ENCODE data around the gene PHACTR3.

The PHACTR3 gene

DNA sequence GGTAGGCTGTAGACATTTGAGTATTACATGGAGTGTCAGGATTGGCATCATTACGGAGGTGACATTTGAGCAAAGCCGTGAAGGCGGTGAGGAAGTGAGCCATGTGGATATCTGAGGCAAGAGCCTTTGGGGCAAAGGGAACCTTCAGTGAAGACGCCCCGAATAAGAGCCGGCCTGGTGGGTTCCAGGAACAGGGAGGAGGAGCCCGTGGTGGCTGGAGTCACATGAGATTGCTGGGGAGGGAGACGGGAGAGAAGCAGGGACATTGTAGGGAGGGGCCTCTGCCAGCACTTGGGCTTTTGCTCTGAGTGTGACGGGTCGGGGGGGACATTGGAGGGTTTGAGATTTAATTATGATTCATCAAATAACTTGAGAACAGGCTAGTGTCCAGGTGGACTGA, 78.3 kb downstream of the PHACTR3 start:
- Histone ChIP-seq H2AFZ (ENCODE audit: low read length) (no peak overlapping the region), H3K9me2 (ENCODE audit: low read depth, low read length) (no peaks in the 10 kb centered on the region), H3K4me1 (ENCODE audit: insufficient read depth, low read length, severe bottlenecking) (no peaks in the 10 kb centered on the region), H4K20me1 (ENCODE audit: insufficient read depth, low read length) (no peaks in the 10 kb centered on the region), H3K27me3 (ENCODE audit: insufficient read depth, low read length) (no peaks in the 10 kb centered on the region), H3K79me2 (ENCODE audit: insufficient read depth, low read length) (no peaks in the 10 kb centered on the region), H3K27ac (ENCODE audit: low read depth, low read length, poor library complexity, severe bottlenecking) (no peak overlapping the region), H3K9me3 (ENCODE audit: low read length) (no peaks in the 10 kb centered on the region), H3K4me3 (ENCODE audit: low read depth, low read length, poor library complexity, severe bottlenecking) (no peak overlapping the region), H3K36me3 (ENCODE audit: insufficient read depth, low read length) (no peaks in the 10 kb centered on the region), H3F3A (ENCODE audit: insufficient read depth, low read length) (no peaks in the 10 kb centered on the region), H3K4me2 (ENCODE audit: low read length) (no peak overlapping the region), H3K9ac (ENCODE audit: low read length) (no peak overlapping the region)
- TF ChIP-seq, protein P1, sequence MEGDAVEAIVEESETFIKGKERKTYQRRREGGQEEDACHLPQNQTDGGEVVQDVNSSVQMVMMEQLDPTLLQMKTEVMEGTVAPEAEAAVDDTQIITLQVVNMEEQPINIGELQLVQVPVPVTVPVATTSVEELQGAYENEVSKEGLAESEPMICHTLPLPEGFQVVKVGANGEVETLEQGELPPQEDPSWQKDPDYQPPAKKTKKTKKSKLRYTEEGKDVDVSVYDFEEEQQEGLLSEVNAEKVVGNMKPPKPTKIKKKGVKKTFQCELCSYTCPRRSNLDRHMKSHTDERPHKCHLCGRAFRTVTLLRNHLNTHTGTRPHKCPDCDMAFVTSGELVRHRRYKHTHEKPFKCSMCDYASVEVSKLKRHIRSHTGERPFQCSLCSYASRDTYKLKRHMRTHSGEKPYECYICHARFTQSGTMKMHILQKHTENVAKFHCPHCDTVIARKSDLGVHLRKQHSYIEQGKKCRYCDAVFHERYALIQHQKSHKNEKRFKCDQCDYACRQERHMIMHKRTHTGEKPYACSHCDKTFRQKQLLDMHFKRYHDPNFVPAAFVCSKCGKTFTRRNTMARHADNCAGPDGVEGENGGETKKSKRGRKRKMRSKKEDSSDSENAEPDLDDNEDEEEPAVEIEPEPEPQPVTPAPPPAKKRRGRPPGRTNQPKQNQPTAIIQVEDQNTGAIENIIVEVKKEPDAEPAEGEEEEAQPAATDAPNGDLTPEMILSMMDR (IDR thresholded peaks at IDR 0.05; ENCODE audit: low read length) = no peak
- no peak for TF ChIP-seq EZH2 (IDR thresholded peaks at IDR 0.05; ENCODE audit: borderline replicate concordance, low read length)

DNA sequence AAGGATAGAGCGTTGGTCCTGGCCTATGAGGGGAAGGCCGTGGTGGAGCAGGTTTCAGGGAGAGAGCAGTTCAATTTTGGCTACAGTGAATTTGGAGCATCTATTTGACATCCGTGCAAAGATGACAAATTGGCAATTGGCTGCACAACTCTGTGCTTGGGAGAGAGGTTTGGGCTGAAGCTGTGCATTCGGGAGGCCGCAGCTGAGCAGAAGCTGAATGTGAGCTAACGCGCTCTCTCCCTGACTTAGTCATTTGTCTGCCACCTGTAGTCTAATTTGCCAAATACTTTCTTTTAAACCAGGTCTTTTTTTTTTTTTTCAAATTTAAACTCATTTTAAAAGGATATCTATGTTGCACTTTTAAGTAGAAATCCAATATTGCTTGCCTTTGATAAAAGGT, 78.8 kb downstream of the PHACTR3 start:
- H3K36me3 ChIP-seq (ENCODE audit: insufficient read depth, low read length) = no peaks in the 10 kb centered on the region
- H3K27me3 ChIP-seq (ENCODE audit: insufficient read depth, low read length) = no peaks in the 10 kb centered on the region
- H3K4me3 ChIP-seq (ENCODE audit: low read depth, low read length, poor library complexity, severe bottlenecking) = no peak overlapping the region
- H3F3A ChIP-seq (ENCODE audit: insufficient read depth, low read length) = no peaks in the 10 kb centered on the region
- no peak overlapping the region for H3K4me2 ChIP-seq (ENCODE audit: low read length)
- H3K9me3 ChIP-seq (ENCODE audit: low read length) = no peaks in the 10 kb centered on the region
- H4K20me1 ChIP-seq (ENCODE audit: insufficient read depth, low read length) = no peaks in the 10 kb centered on the region
- no peaks in the 10 kb centered on the region for H3K79me2 ChIP-seq (ENCODE audit: insufficient read depth, low read length)
- H3K4me1 ChIP-seq (ENCODE audit: insufficient read depth, low read length, severe bottlenecking) = no peaks in the 10 kb centered on the region
- no peak overlapping the region for H3K9ac ChIP-seq (ENCODE audit: low read length)
- H3K27ac ChIP-seq (ENCODE audit: low read depth, low read length, poor library complexity, severe bottlenecking) = no peak overlapping the region
- H2AFZ ChIP-seq (ENCODE audit: low read length) = no peak overlapping the region
- TF ChIP-seq EZH2 (IDR thresholded peaks at IDR 0.05; ENCODE audit: borderline replicate concordance, low read length) = no peak
- TF ChIP-seq, protein P1 (IDR thresholded peaks at IDR 0.05; ENCODE audit: low read length) = no peak
- H3K9me2 ChIP-seq (ENCODE audit: low read depth, low read length) = no peaks in the 10 kb centered on the region

DNA sequence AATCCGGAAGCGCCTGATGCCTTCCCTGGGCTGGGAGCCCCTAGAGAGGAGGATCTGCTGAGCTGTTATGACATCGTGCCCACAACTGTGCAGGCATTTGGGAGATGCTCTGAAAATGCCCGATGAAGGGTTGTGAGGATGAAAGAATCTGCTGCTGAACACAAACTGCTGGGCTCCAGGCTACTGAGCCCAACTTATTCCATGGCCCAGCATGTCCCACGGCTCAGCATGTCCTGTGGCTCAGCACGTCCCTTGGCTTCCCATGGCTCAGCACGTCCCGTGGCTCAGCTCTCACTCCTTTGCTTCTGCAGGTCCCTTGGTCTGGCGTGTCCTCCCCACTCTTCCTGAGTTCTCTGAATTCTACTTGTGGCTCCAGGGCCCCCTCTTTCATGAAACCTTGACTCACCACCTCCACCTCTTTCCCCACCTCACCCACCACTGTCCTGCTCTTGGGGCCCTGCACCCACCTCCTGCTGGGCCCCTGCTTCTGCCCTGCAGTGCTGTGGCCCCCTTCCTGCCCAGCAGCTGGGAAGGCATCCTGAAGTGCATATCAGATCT, 80.4 kb downstream of the PHACTR3 start:
- H3K4me1 ChIP-seq (ENCODE audit: insufficient read depth, low read length, severe bottlenecking) = no peaks in the 10 kb centered on the region
- no peaks in the 10 kb centered on the region for H3F3A ChIP-seq (ENCODE audit: insufficient read depth, low read length)
- no peak overlapping the region for H3K4me2 ChIP-seq (ENCODE audit: low read length)
- H3K4me3 ChIP-seq (ENCODE audit: low read depth, low read length, poor library complexity, severe bottlenecking) = no peak overlapping the region
- H3K27ac ChIP-seq (ENCODE audit: low read depth, low read length, poor library complexity, severe bottlenecking) = no peak overlapping the region
- H3K9me3 ChIP-seq (ENCODE audit: low read length) = no peaks in the 10 kb centered on the region
- H3K9me2 ChIP-seq (ENCODE audit: low read depth, low read length) = no peaks in the 10 kb centered on the region
- H2AFZ ChIP-seq (ENCODE audit: low read length) = no peak overlapping the region
- H3K79me2 ChIP-seq (ENCODE audit: insufficient read depth, low read length) = no peaks in the 10 kb centered on the region
- H3K36me3 ChIP-seq (ENCODE audit: insufficient read depth, low read length) = no peaks in the 10 kb centered on the region
- H3K27me3 ChIP-seq (ENCODE audit: insufficient read depth, low read length) = no peaks in the 10 kb centered on the region
- TF ChIP-seq EZH2 (IDR thresholded peaks at IDR 0.05; ENCODE audit: borderline replicate concordance, low read length) = no peak
- TF ChIP-seq, protein P1 (IDR thresholded peaks at IDR 0.05; ENCODE audit: low read length) = no peak
- H3K9ac ChIP-seq (ENCODE audit: low read length) = no peak overlapping the region
- no peaks in the 10 kb centered on the region for H4K20me1 ChIP-seq (ENCODE audit: insufficient read depth, low read length)

Measured in OCI-LY1 (cell line).